Esophagus squamous epithelium (tissue), 4 donors: ENCODE measurements around the gene MOV10.

Experiments
- POLR2A ChIP-seq, 4 donors: fragments of 450-650 bp; IDR thresholded peaks; one replicate each; pipeline ENCODE4 v1.6.1; 2017; ENCODE audit warnings: antibody characterized with exemption in 4 of 4, mild to moderate bottlenecking in 4 of 4, moderate library complexity in 3 of 4
- TF ChIP-seq, protein P1 (sequence below), 6 experiments: fragments of 450-650 bp in 4 of 6; fragments of 200-600 bp in 2 of 6; sonication (generic) in 2 of 6; IDR thresholded peaks; one replicate each; pipeline ENCODE4 v1.5.1; 2016 to 2019; ENCODE audit warnings: antibody characterized with exemption in 6 of 6, mild to moderate bottlenecking in 4 of 6, moderate library complexity in 4 of 6

DNA sequence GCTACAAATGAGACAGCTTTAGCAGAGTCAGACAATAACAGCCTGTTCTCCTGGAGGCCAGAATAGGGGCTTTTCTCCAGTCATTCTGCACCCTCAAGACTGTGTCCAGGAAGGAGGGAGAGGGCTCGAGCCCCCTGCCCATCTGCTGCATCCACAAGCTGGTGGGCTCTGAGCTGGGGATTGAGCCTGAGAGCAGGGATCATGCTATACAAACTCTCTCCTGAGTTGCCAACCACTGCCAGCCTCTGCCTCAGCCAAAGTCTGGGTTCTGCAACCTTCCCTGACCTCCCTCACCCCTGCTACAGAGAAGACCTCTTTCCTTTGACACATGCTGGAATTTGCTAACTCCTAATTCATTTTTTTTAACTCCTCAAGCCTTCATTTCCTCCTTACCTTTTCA lies 55.5 kb downstream of the MOV10 start:
- TF ChIP-seq, protein P1, sequence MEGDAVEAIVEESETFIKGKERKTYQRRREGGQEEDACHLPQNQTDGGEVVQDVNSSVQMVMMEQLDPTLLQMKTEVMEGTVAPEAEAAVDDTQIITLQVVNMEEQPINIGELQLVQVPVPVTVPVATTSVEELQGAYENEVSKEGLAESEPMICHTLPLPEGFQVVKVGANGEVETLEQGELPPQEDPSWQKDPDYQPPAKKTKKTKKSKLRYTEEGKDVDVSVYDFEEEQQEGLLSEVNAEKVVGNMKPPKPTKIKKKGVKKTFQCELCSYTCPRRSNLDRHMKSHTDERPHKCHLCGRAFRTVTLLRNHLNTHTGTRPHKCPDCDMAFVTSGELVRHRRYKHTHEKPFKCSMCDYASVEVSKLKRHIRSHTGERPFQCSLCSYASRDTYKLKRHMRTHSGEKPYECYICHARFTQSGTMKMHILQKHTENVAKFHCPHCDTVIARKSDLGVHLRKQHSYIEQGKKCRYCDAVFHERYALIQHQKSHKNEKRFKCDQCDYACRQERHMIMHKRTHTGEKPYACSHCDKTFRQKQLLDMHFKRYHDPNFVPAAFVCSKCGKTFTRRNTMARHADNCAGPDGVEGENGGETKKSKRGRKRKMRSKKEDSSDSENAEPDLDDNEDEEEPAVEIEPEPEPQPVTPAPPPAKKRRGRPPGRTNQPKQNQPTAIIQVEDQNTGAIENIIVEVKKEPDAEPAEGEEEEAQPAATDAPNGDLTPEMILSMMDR (IDR thresholded peaks at IDR 0.05), result no peak
- TF ChIP-seq POLR2A (IDR thresholded peaks at IDR 0.05), result no peak
